ENCODE data around the gene GOLGA6A.

DNA sequence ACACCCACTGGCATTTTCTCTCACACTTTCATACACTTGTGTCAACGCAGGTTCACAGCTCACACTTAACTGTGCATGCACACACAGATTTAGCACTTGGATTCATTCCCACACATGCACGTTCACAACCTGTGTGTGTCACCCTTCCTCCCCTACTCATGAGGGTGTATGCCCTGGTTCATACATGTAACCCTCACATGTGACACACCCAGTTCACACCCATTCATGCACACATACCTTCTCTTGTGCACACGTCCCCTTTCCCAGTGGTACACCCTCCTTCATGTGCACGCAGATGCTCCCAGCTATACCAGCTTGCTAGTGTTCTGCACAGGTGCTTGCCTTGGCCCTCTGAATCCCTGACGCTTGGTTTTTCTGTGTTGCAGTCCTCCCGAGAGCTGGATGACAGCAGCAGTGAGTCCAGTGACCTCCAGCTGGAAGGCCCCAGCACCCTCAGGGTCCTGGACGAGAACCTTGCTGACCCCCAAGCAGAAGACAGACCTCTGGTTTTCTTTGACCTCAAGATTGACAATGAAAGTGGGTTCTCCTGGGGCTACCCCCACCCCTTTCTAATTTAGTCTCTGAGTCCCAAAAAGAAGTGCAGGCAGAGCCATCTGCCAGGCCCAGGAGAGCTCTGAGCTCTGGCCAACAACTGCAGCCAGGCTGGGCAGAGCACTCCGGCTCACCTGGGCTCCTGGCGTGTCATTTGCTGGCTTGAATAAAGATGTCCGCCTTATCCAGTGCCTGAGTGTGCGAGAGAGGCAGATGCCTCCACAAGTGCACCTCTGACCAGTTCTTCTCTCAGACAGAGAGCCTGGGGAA, 39.5 kb downstream of the GOLGA6A start:
- TF ChIP-seq, protein P1, sequence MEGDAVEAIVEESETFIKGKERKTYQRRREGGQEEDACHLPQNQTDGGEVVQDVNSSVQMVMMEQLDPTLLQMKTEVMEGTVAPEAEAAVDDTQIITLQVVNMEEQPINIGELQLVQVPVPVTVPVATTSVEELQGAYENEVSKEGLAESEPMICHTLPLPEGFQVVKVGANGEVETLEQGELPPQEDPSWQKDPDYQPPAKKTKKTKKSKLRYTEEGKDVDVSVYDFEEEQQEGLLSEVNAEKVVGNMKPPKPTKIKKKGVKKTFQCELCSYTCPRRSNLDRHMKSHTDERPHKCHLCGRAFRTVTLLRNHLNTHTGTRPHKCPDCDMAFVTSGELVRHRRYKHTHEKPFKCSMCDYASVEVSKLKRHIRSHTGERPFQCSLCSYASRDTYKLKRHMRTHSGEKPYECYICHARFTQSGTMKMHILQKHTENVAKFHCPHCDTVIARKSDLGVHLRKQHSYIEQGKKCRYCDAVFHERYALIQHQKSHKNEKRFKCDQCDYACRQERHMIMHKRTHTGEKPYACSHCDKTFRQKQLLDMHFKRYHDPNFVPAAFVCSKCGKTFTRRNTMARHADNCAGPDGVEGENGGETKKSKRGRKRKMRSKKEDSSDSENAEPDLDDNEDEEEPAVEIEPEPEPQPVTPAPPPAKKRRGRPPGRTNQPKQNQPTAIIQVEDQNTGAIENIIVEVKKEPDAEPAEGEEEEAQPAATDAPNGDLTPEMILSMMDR (conservative IDR thresholded peaks at IDR 0.05), result no peak
- TF ChIP-seq ZFX (IDR thresholded peaks at IDR 0.05), result no peak

Data from C4-2B (cell line).